C4-2B (cell line): Measurements from ENCODE around the gene CALY.

ENCODE experiments used
- H3K27ac ChIP-seq: fragments of 450-650 bp; 2 replicates; pipeline ENCODE4 v1.5.1; 2017
- CTCF ChIP-seq: fragments of 450-650 bp; conservative IDR thresholded peaks from 2 replicates; pipeline ENCODE4 v1.5.1; 2017; ENCODE audit warnings: mild to moderate bottlenecking
- ZFX ChIP-seq: fragments of 450-650 bp; IDR thresholded peaks from 2 replicates; pipeline ENCODE4 v1.6.1; 2017

Gene CALY

GRCh38 chr10:133308421-133309099 lies 28.1 kb downstream of the CALY start, which contains the start of the genes TUBGCP2 and ZNF511:
Gene TUBGCP2 (minus strand): TSS chr10:133308872. CDS start chr10:133302941, 5,931 bp downstream.
Gene ZNF511 (plus strand): TSS chr10:133308914. CDS start chr10:133308944, 30 bp downstream.
- TF ChIP-seq CTCF (no peak), ZFX (peak; percentile 94)
- H3K27ac ChIP-seq = peak within 1 kb of the TSS; percentile 92

- peak overlapping the region; percentile 92 for H3K27ac ChIP-seq
- TF ChIP-seq CTCF = peak; percentile 93
- no peak for TF ChIP-seq ZFX
Observed at GRCh38 chr10:133307776-133308420, 28.8 kb downstream of the CALY start.

- TF ChIP-seq CTCF (no peak), ZFX (no peak)
- peak overlapping the region; percentile 92; the same call in 1 of the 2 replicates for H3K27ac ChIP-seq
Observed at GRCh38 chr10:133306941-133307379, 29.7 kb downstream of the CALY start.

- no peak overlapping the region for H3K27ac ChIP-seq
- TF ChIP-seq CTCF (no peak), ZFX (no peak)
Observed at GRCh38 chr10:133306097-133306476, 30.6 kb downstream of the CALY start.

GRCh38 chr10:133303206-133303605 lies 33.5 kb downstream of the CALY start:
- TF ChIP-seq CTCF (no peak), ZFX (no peak)
- H3K27ac ChIP-seq = no peak overlapping the region

- no peak overlapping the region for H3K27ac ChIP-seq
- TF ChIP-seq CTCF (no peak), ZFX (no peak)
Observed at GRCh38 chr10:133302230-133302629, 34.5 kb downstream of the CALY start.

GRCh38 chr10:133299738-133300137 lies 37.0 kb downstream of the CALY start:
- no peak for TF ChIP-seq CTCF
- TF ChIP-seq ZFX = no peak
- no peak overlapping the region for H3K27ac ChIP-seq
